ENCODE measurements around the gene ZWILCH.

DNA sequence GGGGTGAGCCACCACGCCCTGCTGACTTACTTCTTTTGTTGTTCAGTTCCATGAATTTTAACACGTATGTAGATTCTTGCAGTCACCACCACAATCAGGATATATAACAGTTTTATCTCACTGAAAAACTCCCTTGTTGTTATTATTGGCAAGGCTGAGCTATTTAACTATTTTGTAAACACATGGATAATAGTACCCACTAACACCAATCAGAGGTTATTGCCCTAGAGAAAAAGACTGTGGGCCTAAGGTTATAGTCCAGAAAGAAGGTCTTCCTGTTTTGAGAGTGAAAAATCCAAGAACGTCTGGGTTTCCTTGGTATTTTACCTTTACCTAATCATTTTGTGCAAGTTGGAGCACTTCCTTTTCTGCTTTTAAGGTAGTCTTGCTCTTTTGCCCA lies 9.5 kb downstream of the ZWILCH start:
- TF ChIP-seq ZNF274 (IDR thresholded peaks at IDR 0.05; ENCODE audit: low read depth, low read length) (no peak), YY1 (IDR thresholded peaks at IDR 0.05; ENCODE audit: insufficient read depth, insufficient read length) (no peak), SUZ12 (IDR thresholded peaks at IDR 0.05; ENCODE audit: extremely low read depth, insufficient read depth, insufficient read length) (no peak)
